Measurements from ENCODE around the gene NSL1. TPM values are rescaled to one million over a fixed set of nuclear protein-coding genes. Genes with fewer than 3 reads are reported as not detected.
A peak's percentile ranks its signal among the peaks of the same experiment; 100 is the strongest.

NSL1 gene
- total and polyA plus RNA-seq, 8 donors = 5.4 to 16.2 (median 9.3) TPM

GRCh38 chr1:212684521-212685090 is 107.0 kb downstream of the NSL1 start:
- 81 to 88% methylated on average over 11 of the region's 11 CpGs for WGBS, 2 donors
- Histone ChIP-seq H3K27ac (no peak overlapping the region), H3K27me3 (peaks cover 0 to 3% (median 0%) of the 10 kb centered on the region in 4 donors), H3K9me3 (no peaks in the 10 kb centered on the region), H3K4me1 (no peaks in the 10 kb centered on the region), H3K4me3 (no peak overlapping the region), H3K36me3 (no peaks in the 10 kb centered on the region)
- FAIRE-seq (no peak), DNase-seq (no peak), ATAC-seq (no peak)
- intact Hi-C loops (cut with DNase I) = no loop called here
- TF ChIP-seq CTCF (IDR thresholded peaks at IDR 0.05) = no peak

DNA sequence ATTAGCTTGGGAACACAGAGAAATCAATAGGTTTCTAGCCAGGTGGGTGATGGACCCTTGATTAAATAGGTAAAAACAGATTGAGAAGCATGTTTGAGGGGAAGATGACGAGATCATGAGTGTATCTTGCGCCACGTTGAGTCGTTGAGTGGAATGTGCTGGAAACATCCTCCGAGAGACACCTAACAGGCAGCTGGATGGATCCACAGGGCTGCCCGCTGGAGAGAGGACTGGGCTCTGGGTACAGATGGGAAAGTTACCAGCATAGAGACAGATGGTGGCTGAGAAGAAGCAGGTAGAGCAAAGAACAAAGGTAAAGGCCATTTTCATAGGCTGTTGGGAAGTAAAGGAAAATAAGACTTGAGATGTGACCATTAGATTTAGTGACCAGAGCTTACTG is 107.5 kb downstream of the NSL1 start:
- DNase-seq (no peak), FAIRE-seq (no peak), ATAC-seq (no peak)
- 60 to 69% methylated on average over 6 of the region's 6 CpGs for WGBS, 2 donors
- Histone ChIP-seq H3K27me3 (peaks cover 0 to 3% (median 0%) of the 10 kb centered on the region in 4 donors), H3K4me3 (no peak overlapping the region), H3K4me1 (no peaks in the 10 kb centered on the region), H3K27ac (no peak overlapping the region), H3K9me3 (no peaks in the 10 kb centered on the region), H3K36me3 (no peaks in the 10 kb centered on the region)
- intact Hi-C loops (cut with DNase I) = no loop called here
- TF ChIP-seq CTCF (IDR thresholded peaks at IDR 0.05) = no peak

DNA sequence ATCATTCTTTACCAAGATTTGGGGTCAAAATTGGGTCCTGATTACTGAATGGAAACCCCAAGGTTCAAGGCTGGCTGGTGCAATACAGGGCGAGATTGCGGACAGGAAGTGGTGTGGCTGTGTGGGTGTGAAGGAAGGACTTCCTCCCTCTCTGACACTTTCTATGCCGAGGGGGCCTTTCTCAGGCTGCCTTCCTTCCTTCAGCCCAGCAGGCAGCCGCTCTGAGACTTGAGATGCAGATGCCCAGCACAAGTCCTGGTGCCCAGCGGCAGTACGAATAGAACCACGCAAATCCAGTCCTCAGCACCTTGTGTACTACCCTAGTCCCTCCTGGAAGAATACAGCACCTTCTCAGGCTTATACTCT is 108.2 kb downstream of the NSL1 start:
- H3K4me3 ChIP-seq = no peak overlapping the region
- ATAC-seq = peak in 2 of 4 donors; percentile 55 to 77
- no peak for TF ChIP-seq CTCF (IDR thresholded peaks at IDR 0.05)
- no peaks in the 10 kb centered on the region for H3K9me3 ChIP-seq
- intact Hi-C loops (cut with DNase I) = no loop called here
- H3K27ac ChIP-seq = no peak overlapping the region
- H3K36me3 ChIP-seq = no peaks in the 10 kb centered on the region
- no peaks in the 10 kb centered on the region for H3K4me1 ChIP-seq
- peaks cover 0 to 3% (median 0%) of the 10 kb centered on the region in 4 donors for H3K27me3 ChIP-seq
- FAIRE-seq = no peak
- no peak for DNase-seq
- WGBS, 2 donors = 70 to 81% methylated on average over 7 of the region's 7 CpGs

GRCh38 chr1:212680680-212681389 is 110.7 kb downstream of the NSL1 start:
- H3K9me3 ChIP-seq = no peaks in the 10 kb centered on the region
- no peak for ATAC-seq
- no peaks in the 10 kb centered on the region for H3K36me3 ChIP-seq
- WGBS, 2 donors = 13 to 17% methylated on average over 4 of the region's 4 CpGs
- intact Hi-C loops (cut with DNase I) = no loop called here
- no peak overlapping the region for H3K4me3 ChIP-seq
- no peaks in the 10 kb centered on the region for H3K4me1 ChIP-seq
- DNase-seq = no peak
- peaks cover 0 to 3% (median 0%) of the 10 kb centered on the region in 4 donors for H3K27me3 ChIP-seq
- no peak overlapping the region for H3K27ac ChIP-seq
- no peak for FAIRE-seq
- no peak for TF ChIP-seq CTCF (IDR thresholded peaks at IDR 0.05)
